Activated B cell treated with CpG ODN at 0.5 μM for 24 hours (primary cell): ENCODE data around the gene GAB4. TPM values are rescaled to one million over a fixed set of nuclear protein-coding genes. Genes with fewer than 3 reads are reported as not detected.

Experiments used
- ATAC-seq: fragments of 200-7000 bp; cut with Tn5 transposase; one replicate; pipeline ENCODE4 v1.10.0; 2021; ENCODE audit warnings: low read depth, mild to moderate bottlenecking, moderate library complexity
- CTCF ChIA-PET: fragments of 350-600 bp; sonication (Branson Sonifier 250); formaldehyde crosslinking; loops from one replicate; lab custom pipeline; 2021; ENCODE audit warnings: antibody characterized with exemption; lab: Charles Lee
- POLR2A ChIA-PET: fragments of 350-600 bp; sonication (Branson Sonifier 250); formaldehyde crosslinking; loops from one replicate; lab custom pipeline; 2021; ENCODE audit warnings: antibody characterized with exemption; lab: Charles Lee
- DNase-seq: peaks from one replicate; pipeline ENCODE4 v3.0.0; 2022
- H3K27ac Mint-ChIP-seq: one replicate; pipeline ENCODE4 v1.8.0; 2020; ENCODE audit warnings: mixed read lengths
- H3K27me3 Mint-ChIP-seq: one replicate; pipeline ENCODE4 v1.8.0; 2021; ENCODE audit warnings: mixed read lengths
- H3K36me3 Mint-ChIP-seq: one replicate; pipeline ENCODE4 v1.8.0; 2021; ENCODE audit warnings: low read depth, mixed read lengths
- H3K4me1 Mint-ChIP-seq: one replicate; pipeline ENCODE4 v1.8.0; 2021; ENCODE audit warnings: mixed read lengths
- H3K4me3 Mint-ChIP-seq: one replicate; pipeline ENCODE4 v1.8.0; 2020; ENCODE audit warnings: mild to moderate bottlenecking, mixed read lengths
- H3K9me3 Mint-ChIP-seq: one replicate; pipeline ENCODE4 v1.8.0; 2020; ENCODE audit warnings: mixed read lengths
- CTCF ChIP-seq: fragments of 200-600 bp; IDR thresholded peaks from one replicate; pipeline ENCODE4 v1.8.0; 2022; ENCODE audit warnings: antibody characterized with exemption, mild to moderate bottlenecking
- intact Hi-C: fragments of 100-400 bp; cut with micrococcal nuclease; formaldehyde crosslinking; loops from one replicate; pipeline ENCODE4 v1.15.1; 2024
- total RNA-seq: library from RNA; stranded (reverse); gene quantifications from 2 replicates; pipeline ENCODE4 v1.2.3, GENCODE V29; 2022

GAB4 gene
- total RNA-seq, 1 donor from 2014 or later = 0.29 TPM

GRCh38 chr22:16966251-16966650, 41.8 kb downstream of the GAB4 start:
- intact Hi-C loops = no loop called here
- POLR2A ChIA-PET = no interaction called here
- H3K9me3 Mint-ChIP-seq = no peaks in the 10 kb centered on the region
- H3K4me3 Mint-ChIP-seq = no peak overlapping the region
- H3K27me3 Mint-ChIP-seq = peaks cover 3% of the 10 kb centered on the region
- no peak for TF ChIP-seq CTCF
- CTCF ChIA-PET = no interaction called here
- no peak overlapping the region for H3K27ac Mint-ChIP-seq
- ATAC-seq (no peak), DNase-seq (no peak)
- H3K36me3 Mint-ChIP-seq = no peaks in the 10 kb centered on the region
- no peaks in the 10 kb centered on the region for H3K4me1 Mint-ChIP-seq

- H3K4me1 Mint-ChIP-seq = no peaks in the 10 kb centered on the region
- no peak overlapping the region for H3K27ac Mint-ChIP-seq
- no peak for DNase-seq
- TF ChIP-seq CTCF = no peak
- no peaks in the 10 kb centered on the region for H3K36me3 Mint-ChIP-seq
- ATAC-seq = no peak
- ChIA-PET POLR2A (no interaction called here), CTCF (no interaction called here)
- intact Hi-C loops = no loop called here
- H3K9me3 Mint-ChIP-seq = no peaks in the 10 kb centered on the region
- peaks cover 3% of the 10 kb centered on the region for H3K27me3 Mint-ChIP-seq
- H3K4me3 Mint-ChIP-seq = no peak overlapping the region
Measured at GRCh38 chr22:16965560-16965959, 42.5 kb downstream of the GAB4 start.

- ChIA-PET POLR2A (no interaction called here), CTCF (no interaction called here)
- no peak overlapping the region for H3K27ac Mint-ChIP-seq
- intact Hi-C loops = no loop called here
- no peak for TF ChIP-seq CTCF
- H3K9me3 Mint-ChIP-seq = no peaks in the 10 kb centered on the region
- H3K36me3 Mint-ChIP-seq = no peaks in the 10 kb centered on the region
- no peak overlapping the region for H3K4me3 Mint-ChIP-seq
- ATAC-seq = no peak
- no peaks in the 10 kb centered on the region for H3K4me1 Mint-ChIP-seq
- no peak for DNase-seq
- peaks cover 3% of the 10 kb centered on the region for H3K27me3 Mint-ChIP-seq
Measured at GRCh38 chr22:16965083-16965482, 42.9 kb downstream of the GAB4 start.

- H3K9me3 Mint-ChIP-seq = no peaks in the 10 kb centered on the region
- DNase-seq (no peak), ATAC-seq (no peak)
- intact Hi-C loops = no loop called here
- POLR2A ChIA-PET = no interaction called here
- no peaks in the 10 kb centered on the region for H3K4me1 Mint-ChIP-seq
- CTCF ChIA-PET = no interaction called here
- no peak overlapping the region for H3K27ac Mint-ChIP-seq
- peaks cover 3% of the 10 kb centered on the region for H3K27me3 Mint-ChIP-seq
- no peak for TF ChIP-seq CTCF
- H3K36me3 Mint-ChIP-seq = no peaks in the 10 kb centered on the region
- H3K4me3 Mint-ChIP-seq = no peak overlapping the region
Measured at GRCh38 chr22:16964366-16964765, 43.7 kb downstream of the GAB4 start.

GRCh38 chr22:16963189-16963945, 44.7 kb downstream of the GAB4 start:
- Mint-ChIP-seq H3K27me3 (peaks cover 3% of the 10 kb centered on the region), H3K9me3 (no peaks in the 10 kb centered on the region), H3K36me3 (no peaks in the 10 kb centered on the region), H3K4me1 (no peaks in the 10 kb centered on the region), H3K27ac (no peak overlapping the region), H3K4me3 (no peak overlapping the region)
- no peak for ATAC-seq
- POLR2A ChIA-PET = no interaction called here
- no peak for DNase-seq
- CTCF ChIA-PET = no interaction called here
- no peak for TF ChIP-seq CTCF
- intact Hi-C loops = no loop called here
